ENCODE measurements around the gene NEURL1B. TPM values are rescaled to one million over a fixed set of nuclear protein-coding genes. Genes with fewer than 3 reads are reported as not detected.

Gene NEURL1B
- total RNA-seq, 4 donors from 2014 or later: 11.9 to 18.8 (median 15.6) TPM

GRCh38 chr5:172642486-172642885 lies 1.4 kb downstream of the NEURL1B start:
- H3K9me3 ChIP-seq: no peaks in the 10 kb centered on the region
- DNase-seq: no peak
- 17 to 44% methylated on average over 1 to 3 of the region's 4 CpGs for WGBS, 2 donors
- intact Hi-C loops (cut with DNase I): no loop called here
- H3K27me3 ChIP-seq: peaks cover 0 to 13% (median 0%) of the 10 kb centered on the region in 4 donors
- peaks cover 0 to 21% (median 4%) of the 10 kb centered on the region in 3 donors for H3K36me3 ChIP-seq
- H3K27ac ChIP-seq: peak overlapping the region; percentile 86 to 95 (median 94)
- peak overlapping the region; percentile 87 to 95 (median 92) for H3K4me3 ChIP-seq
- peaks cover 6 to 83% (median 43%) of the 10 kb centered on the region in 3 donors for H3K4me1 ChIP-seq
- TF ChIP-seq CTCF (IDR thresholded peaks at IDR 0.05) (no peak), POLR2A (IDR thresholded peaks at IDR 0.05) (no peak)

- intact Hi-C loops (cut with DNase I): no loop called here
- Histone ChIP-seq H3K36me3 (peaks cover 0 to 21% (median 4%) of the 10 kb centered on the region in 3 donors), H3K9me3 (no peaks in the 10 kb centered on the region), H3K27me3 (peaks cover 0 to 13% (median 0%) of the 10 kb centered on the region in 4 donors), H3K27ac (peak overlapping the region; percentile 86 to 95 (median 94)), H3K4me3 (peak overlapping the region; percentile 87 to 95 (median 92)), H3K4me1 (peaks cover 8 to 84% (median 50%) of the 10 kb centered on the region in 3 donors)
- TF ChIP-seq CTCF (IDR thresholded peaks at IDR 0.05): no peak
- TF ChIP-seq POLR2A (IDR thresholded peaks at IDR 0.05): no peak
- WGBS, 2 donors: 43 to 54% methylated on average over 13 to 16 of the region's 16 CpGs
- no peak for DNase-seq
Measured at GRCh38 chr5:172642926-172643871, 2.1 kb downstream of the NEURL1B start.

GRCh38 chr5:172644266-172644665 lies 3.2 kb downstream of the NEURL1B start:
- DNase-seq: no peak
- TF ChIP-seq POLR2A (IDR thresholded peaks at IDR 0.05) (no peak), CTCF (IDR thresholded peaks at IDR 0.05) (no peak)
- H3K4me3 ChIP-seq: peak overlapping the region in 2 of 4 donors; percentile 94 to 95
- intact Hi-C loops (cut with DNase I): no loop called here
- peaks cover 0 to 13% (median 0%) of the 10 kb centered on the region in 4 donors for H3K27me3 ChIP-seq
- WGBS, 2 donors: 36 to 64% methylated on average over 6 of the region's 6 CpGs
- H3K27ac ChIP-seq: peak overlapping the region; percentile 15 to 95 (median 94)
- no peaks in the 10 kb centered on the region for H3K9me3 ChIP-seq
- peaks cover 13 to 93% (median 59%) of the 10 kb centered on the region in 3 donors for H3K4me1 ChIP-seq
- peaks cover 0 to 21% (median 4%) of the 10 kb centered on the region in 3 donors for H3K36me3 ChIP-seq

GRCh38 chr5:172644711-172645110 lies 3.6 kb downstream of the NEURL1B start:
- TF ChIP-seq POLR2A (IDR thresholded peaks at IDR 0.05) (no peak), CTCF (IDR thresholded peaks at IDR 0.05) (no peak)
- H3K36me3 ChIP-seq: peaks cover 0 to 21% (median 4%) of the 10 kb centered on the region in 3 donors
- DNase-seq: no peak
- no peaks in the 10 kb centered on the region for H3K9me3 ChIP-seq
- H3K4me3 ChIP-seq: peak overlapping the region in 2 of 4 donors; percentile 94 to 95
- H3K27ac ChIP-seq: peak overlapping the region; percentile 15 to 95 (median 94)
- peaks cover 0 to 13% (median 0%) of the 10 kb centered on the region in 4 donors for H3K27me3 ChIP-seq
- intact Hi-C loops (cut with DNase I): no loop called here
- H3K4me1 ChIP-seq: peaks cover 15 to 96% (median 64%) of the 10 kb centered on the region in 3 donors
- WGBS, 2 donors: 58 to 69% methylated on average over 8 of the region's 8 CpGs
